HepG2 (cell line): ENCODE results near the gene CADM1. TPM values are rescaled to one million over a fixed set of nuclear protein-coding genes. Genes with fewer than 3 reads are reported as not detected.

ENCODE experiments used
- ATAC-seq: fragments of 200-7000 bp; cut with Tn5 transposase; 3 replicates; pipeline ENCODE4 v1.9.1; 2020; ENCODE audit warnings: mild to moderate bottlenecking, moderate library complexity
- BruUV-seq: library from RNA; stranded (reverse); fragments of 400-500 nt; replicated peaks from 2 replicates; lab custom pipeline; 2021; lab: Mats Ljungman, UMichigan
- CTCF ChIA-PET: fragments of 300-600 bp; formaldehyde crosslinking; extraction: SDS; loops from one replicate; lab custom pipeline; 2021; ENCODE audit warnings: low total read pairs, inconsistent platforms, low intra/inter-chr PET ratio; lab: Yijun Ruan, JAX
- POLR2A ChIA-PET: fragments of 350-600 bp; sonication (Branson Sonifier 250); formaldehyde crosslinking; loops from one replicate; lab custom pipeline; 2020; ENCODE audit warnings: antibody characterized with exemption, inconsistent platforms; lab: Yijun Ruan, JAX
- DNase-seq: peaks from one replicate; pipeline ENCODE4 v3.0.0-alpha.2; 2015; ENCODE audit warnings: low spot score
- FAIRE-seq: peaks from 3 replicates; lab custom pipeline; 2011; peaks lifted over from hg19 to GRCh38; lab: Jason Lieb, UNC
- H2AFZ ChIP-seq: one replicate; pipeline ENCODE4 v1.6.1; 2011; ENCODE audit warnings: low read length, inconsistent platforms
- H3K27ac ChIP-seq: fragments of 300-600 bp; 3 replicates; pipeline ENCODE4 v1.8.0; 2011; ENCODE audit warnings: mixed run types, mild to moderate bottlenecking, mixed read lengths, low read length, inconsistent platforms; ENCODE audit not compliant: insufficient read depth; ENCODE audit errors: extremely low read length
- H3K27me3 ChIP-seq, 2 experiments: fragments of 200-600 bp in 1 of 2; 2 replicates in 1 of 2; 3 replicates in 1 of 2; pipeline versions ENCODE4 v1.6.0 to v1.8.0; 2011; ENCODE audit warnings: low read length in 2 of 2, mild to moderate bottlenecking in 2 of 2, moderate library complexity in 2 of 2, inconsistent platforms in 1 of 2; ENCODE audit not compliant: insufficient read depth in 2 of 2, control insufficient read depth in 1 of 2
- H3K36me3 ChIP-seq, 2 experiments: fragments of 200-600 bp in 1 of 2; replicated peaks in 1 of 2; 2 replicates in 1 of 2; 3 replicates in 1 of 2; pipeline versions ENCODE4 v1.5.1 to v1.8.0; 2011; ENCODE audit warnings: low read length in 2 of 2, inconsistent platforms in 1 of 2; ENCODE audit not compliant: insufficient read depth in 2 of 2, control insufficient read depth in 1 of 2
- H3K4me1 ChIP-seq: 2 replicates; pipeline ENCODE4 v1.5.1; 2012; ENCODE audit warnings: low read length, inconsistent platforms; ENCODE audit not compliant: insufficient read depth
- H3K4me2 ChIP-seq: 2 replicates; pipeline ENCODE4 v1.6.0; 2011; ENCODE audit warnings: low read depth, low read length, inconsistent platforms
- H3K4me3 ChIP-seq, 3 experiments: fragments of 200-600 bp in 1 of 3; sonication (generic), shearing (Covaris generic) in 1 of 3; replicated peaks in 1 of 3; 2 replicates each; pipeline ENCODE4 v1.5.1; 2011 to 2016; ENCODE audit warnings: low read length in 3 of 3, inconsistent platforms in 2 of 3, low read depth in 2 of 3, mild to moderate bottlenecking in 2 of 3, control low read depth in 1 of 3, mixed read lengths in 1 of 3; ENCODE audit not compliant: insufficient read depth in 1 of 3
- H3K79me2 ChIP-seq: one replicate; pipeline ENCODE4 v1.6.1; 2011; ENCODE audit warnings: low read length, inconsistent platforms; ENCODE audit not compliant: insufficient read depth
- H3K9ac ChIP-seq: 2 replicates; pipeline ENCODE4 v1.6.0; 2011; ENCODE audit warnings: mild to moderate bottlenecking, low read depth, low read length, inconsistent platforms; ENCODE audit not compliant: insufficient read depth
- H3K9me3 ChIP-seq: 2 replicates; pipeline ENCODE4 v1.5.1; 2012; ENCODE audit warnings: mild to moderate bottlenecking, low read length
- H4K20me1 ChIP-seq: 2 replicates; pipeline ENCODE4 v1.6.0; 2011; ENCODE audit warnings: inconsistent platforms, mild to moderate bottlenecking, low read length, moderate library complexity; ENCODE audit not compliant: insufficient read depth
- MATR3 ChIP-seq: sonication (generic); formaldehyde crosslinking; IDR thresholded peaks from 2 replicates; pipeline ENCODE4 v1.4.0; 2020; ENCODE audit warnings: missing genetic modification reagents
- NFRKB ChIP-seq: fragments of 450-650 bp; IDR thresholded peaks from 2 replicates; pipeline ENCODE4 v1.6.1; 2017
- STAG1 ChIP-seq: sonication (generic); formaldehyde crosslinking; IDR thresholded peaks from 2 replicates; pipeline ENCODE4 v1.4.0; 2020; ENCODE audit warnings: missing genetic modification reagents
- ZBTB21 ChIP-seq: sonication (generic); formaldehyde crosslinking; IDR thresholded peaks from 2 replicates; pipeline ENCODE4 v1.4.0; 2020; ENCODE audit warnings: missing genetic modification reagents
- ZNF160 ChIP-seq: sonication (generic); formaldehyde crosslinking; IDR thresholded peaks from 2 replicates; pipeline ENCODE4 v1.8.0; 2022; ENCODE audit warnings: mild to moderate bottlenecking, inconsistent platforms, missing genetic modification reagents
- WGBS: methylation state at CpG from one replicate; pipeline ENCODE4 v1.1.6; 2017; ENCODE audit warnings: low lambda C conversion rate; 5-methylcytosine and 5-hydroxymethylcytosine counted together
- in situ Hi-C: cut with HindIII; loops from 2 replicates; pipeline ENCODE4 v1.10.0; 2017; ENCODE audit warnings: low pct_unique_long_range_greater_than_20kb; ENCODE audit not compliant: extremely low pct_ligation_motif_present
- intact Hi-C: fragments of 100-400 bp; cut with micrococcal nuclease; formaldehyde crosslinking; loops from one replicate; pipeline ENCODE4 v1.10.0; 2022; ENCODE audit not compliant: unreplicated experiment
- polyA plus RNA-seq, 8 experiments: library from polyadenylated mRNA; depleted of rRNA in 3 of 8; stranded (reverse) in 7 of 8; unstranded in 1 of 8; fragments of >200 nt; fragmentation: Illumina TruSeq in 4 of 8; extraction: Trizol in 4 of 8; gene quantifications; 2 replicates each; pipeline versions ENCODE4 v1.2.1 to v1.2.3, GENCODE V29; 2011 to 2016; ENCODE audit warnings: low read depth in 4 of 8, missing spikeins in 1 of 8, mixed read lengths in 1 of 8; ENCODE audit not compliant: insufficient read depth in 1 of 8
- small RNA-seq, 3 experiments: library from RNA; depleted of rRNA; stranded (forward); fragments of <200 nt; gene quantifications; one replicate each; pipeline ENCODE3, GENCODE V24; 2012; ENCODE audit warnings: low read depth in 2 of 3, low replicate concordance in 1 of 3; ENCODE audit not compliant: insufficient read length in 3 of 3, insufficient read depth in 2 of 3
- total RNA-seq, 5 experiments: library from RNA; depleted of rRNA; stranded (reverse); fragments of >200 nt; fragmentation: Illumina TruSeq; extraction: Trizol; gene quantifications; 2 replicates each; pipeline ENCODE4 v1.2.3, GENCODE V29; 2016; ENCODE audit warnings: low read depth in 1 of 5
- TF ChIP-seq, protein P1 (sequence below): sonication (generic); formaldehyde crosslinking; IDR thresholded peaks from 2 replicates; pipeline ENCODE4 v1.4.0; 2020; ENCODE audit warnings: missing genetic modification reagents

The CADM1 gene
- total and polyA plus RNA-seq, 2 of the 13 experiments (the other 11 are each of a cell fraction or from before 2014, with no cell fraction given), result 71.3 to 122 TPM

DNA sequence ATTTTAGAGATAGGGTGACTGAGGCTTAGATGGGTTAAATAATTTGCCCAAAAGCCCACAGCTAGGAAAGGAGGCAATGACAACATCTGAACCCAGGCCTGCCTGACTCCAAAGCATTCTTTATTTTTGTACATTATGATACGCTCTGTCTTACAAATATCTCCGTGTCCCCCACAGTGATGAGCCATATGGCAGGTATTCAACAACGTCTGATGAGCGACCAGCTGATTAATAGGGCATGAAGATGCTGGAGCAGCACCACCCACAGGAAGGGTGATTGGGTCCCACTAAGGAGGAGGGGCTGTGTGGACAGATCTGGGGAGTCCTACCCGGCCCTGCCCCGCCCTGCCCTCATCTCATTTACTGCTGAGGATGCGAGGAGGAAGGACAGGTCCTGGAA, 380.6 kb downstream of the CADM1 start (continued):
- TF ChIP-seq, protein P1, sequence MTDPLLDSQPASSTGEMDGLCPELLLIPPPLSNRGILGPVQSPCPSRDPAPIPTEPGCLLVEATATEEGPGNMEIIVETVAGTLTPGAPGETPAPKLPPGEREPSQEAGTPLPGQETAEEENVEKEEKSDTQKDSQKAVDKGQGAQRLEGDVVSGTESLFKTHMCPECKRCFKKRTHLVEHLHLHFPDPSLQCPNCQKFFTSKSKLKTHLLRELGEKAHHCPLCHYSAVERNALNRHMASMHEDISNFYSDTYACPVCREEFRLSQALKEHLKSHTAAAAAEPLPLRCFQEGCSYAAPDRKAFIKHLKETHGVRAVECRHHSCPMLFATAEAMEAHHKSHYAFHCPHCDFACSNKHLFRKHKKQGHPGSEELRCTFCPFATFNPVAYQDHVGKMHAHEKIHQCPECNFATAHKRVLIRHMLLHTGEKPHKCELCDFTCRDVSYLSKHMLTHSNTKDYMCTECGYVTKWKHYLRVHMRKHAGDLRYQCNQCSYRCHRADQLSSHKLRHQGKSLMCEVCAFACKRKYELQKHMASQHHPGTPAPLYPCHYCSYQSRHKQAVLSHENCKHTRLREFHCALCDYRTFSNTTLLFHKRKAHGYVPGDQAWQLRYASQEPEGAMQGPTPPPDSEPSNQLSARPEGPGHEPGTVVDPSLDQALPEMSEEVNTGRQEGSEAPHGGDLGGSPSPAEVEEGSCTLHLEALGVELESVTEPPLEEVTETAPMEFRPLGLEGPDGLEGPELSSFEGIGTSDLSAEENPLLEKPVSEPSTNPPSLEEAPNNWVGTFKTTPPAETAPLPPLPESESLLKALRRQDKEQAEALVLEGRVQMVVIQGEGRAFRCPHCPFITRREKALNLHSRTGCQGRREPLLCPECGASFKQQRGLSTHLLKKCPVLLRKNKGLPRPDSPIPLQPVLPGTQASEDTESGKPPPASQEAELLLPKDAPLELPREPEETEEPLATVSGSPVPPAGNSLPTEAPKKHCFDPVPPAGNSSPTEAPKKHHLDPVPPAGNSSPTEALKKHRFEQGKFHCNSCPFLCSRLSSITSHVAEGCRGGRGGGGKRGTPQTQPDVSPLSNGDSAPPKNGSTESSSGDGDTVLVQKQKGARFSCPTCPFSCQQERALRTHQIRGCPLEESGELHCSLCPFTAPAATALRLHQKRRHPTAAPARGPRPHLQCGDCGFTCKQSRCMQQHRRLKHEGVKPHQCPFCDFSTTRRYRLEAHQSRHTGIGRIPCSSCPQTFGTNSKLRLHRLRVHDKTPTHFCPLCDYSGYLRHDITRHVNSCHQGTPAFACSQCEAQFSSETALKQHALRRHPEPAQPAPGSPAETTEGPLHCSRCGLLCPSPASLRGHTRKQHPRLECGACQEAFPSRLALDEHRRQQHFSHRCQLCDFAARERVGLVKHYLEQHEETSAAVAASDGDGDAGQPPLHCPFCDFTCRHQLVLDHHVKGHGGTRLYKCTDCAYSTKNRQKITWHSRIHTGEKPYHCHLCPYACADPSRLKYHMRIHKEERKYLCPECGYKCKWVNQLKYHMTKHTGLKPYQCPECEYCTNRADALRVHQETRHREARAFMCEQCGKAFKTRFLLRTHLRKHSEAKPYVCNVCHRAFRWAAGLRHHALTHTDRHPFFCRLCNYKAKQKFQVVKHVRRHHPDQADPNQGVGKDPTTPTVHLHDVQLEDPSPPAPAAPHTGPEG, result no peak
- no peak for TF ChIP-seq ZNF160
- no peak for TF ChIP-seq NFRKB
- no peak for TF ChIP-seq ZBTB21 (CRISPR knock-in tag)

DNA sequence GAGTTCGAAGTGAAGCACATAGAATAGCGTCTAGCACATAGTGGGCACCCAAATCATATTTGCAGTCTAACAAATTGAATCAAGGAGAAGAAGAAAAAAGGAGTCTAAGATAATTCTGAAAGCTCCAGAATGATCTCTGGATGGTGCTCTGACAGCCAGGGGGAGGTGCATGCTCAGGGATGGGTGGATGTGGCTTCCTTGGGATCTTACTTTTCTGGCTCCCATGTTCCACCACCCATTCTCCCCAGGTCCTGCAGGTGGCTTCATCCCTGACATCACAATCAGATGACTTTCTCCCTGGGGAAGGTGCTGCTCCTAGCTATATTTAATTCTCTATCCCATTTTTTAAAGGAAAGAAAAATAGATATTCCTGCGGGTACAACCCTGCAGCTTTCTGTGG, 381.9 kb downstream of the CADM1 start:
- ATAC-seq, result peak; percentile 44; the same call in 1 of the 3 replicates
- 4% methylated on average over 3 of the region's 3 CpGs for WGBS
- POLR2A ChIA-PET, result no interaction called here

More for the DNA sequence above, 381.9 kb downstream of the CADM1 start:
- intact Hi-C loops (no loop called here), in situ Hi-C loops (loop anchor here (25.0 kb wide), 1 partner anchor 335 kb away; no protein-coding TSS in a partner anchor)
- Histone ChIP-seq H3K79me2 (no peaks in the 10 kb centered on the region), H3K9ac (no peak overlapping the region), H3K27me3 (peaks cover 1 to 13% of the 10 kb centered on the region in 2 experiments; a peak in 3 of 5 replicates), H3K4me3 (no peak overlapping the region), H4K20me1 (no peaks in the 10 kb centered on the region), H3K9me3 (no peaks in the 10 kb centered on the region), H3K4me1 (no peaks in the 10 kb centered on the region), H3K36me3 (no peaks in the 10 kb centered on the region), H3K4me2 (no peak overlapping the region), H3K27ac (no peak overlapping the region), H2AFZ (no peak overlapping the region)
- CTCF ChIA-PET, result no interaction called here
- TF ChIP-seq STAG1 (peak; percentile 35), MATR3 (CRISPR knock-in tag) (no peak)
- no TSS peak for BruUV-seq
- no peak for DNase-seq
- no peak for FAIRE-seq

Small RNA genes within 50 kb of the gene (small RNA-seq; reads per million reads assigned to genes)
- gene RF01293, result 0 reads per million in 3 experiments
